Central memory CD4-positive, alpha-beta T cell (primary cell): ENCODE results near the gene SLC29A3.
"Not testable (repeated sequence)": the region's sequence is repeated elsewhere in the genome, so short reads cannot be mapped to it uniquely, and the experiment has no call there.

Source experiments
- DNase-seq: peaks from one replicate; pipeline ENCODE4 v3.0.0; 2022

Gene SLC29A3

DNA sequence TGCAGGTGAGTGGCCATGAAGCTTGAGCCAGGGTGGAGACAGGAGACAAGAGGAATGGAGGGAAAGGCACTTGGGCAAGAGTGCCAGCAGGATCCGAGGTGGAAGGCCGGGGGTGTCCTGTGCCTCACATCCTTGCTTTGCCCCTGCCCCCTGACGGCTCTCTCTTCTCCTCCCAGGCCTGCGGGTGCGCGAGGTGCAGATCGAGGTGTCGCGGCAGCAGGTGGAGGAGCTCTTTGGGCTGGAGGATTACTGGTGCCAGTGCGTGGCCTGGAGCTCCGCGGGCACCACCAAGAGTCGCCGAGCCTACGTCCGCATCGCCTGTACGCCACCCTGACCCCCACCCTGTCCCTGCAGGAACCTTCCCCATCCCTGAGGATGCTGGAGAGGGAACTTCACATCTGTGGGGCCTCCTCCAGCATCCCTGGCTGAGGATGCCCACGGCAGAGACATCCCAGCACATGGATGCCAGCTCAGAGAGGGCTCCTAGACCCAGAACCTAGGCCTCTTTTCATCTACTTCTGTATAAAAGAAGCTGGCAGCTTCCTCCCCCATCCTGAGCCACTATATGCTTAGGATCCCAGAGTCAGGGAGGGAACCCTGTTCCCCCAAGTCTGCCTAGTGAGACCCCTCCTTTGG is 34.4 kb upstream of the SLC29A3 start:
- no peak for DNase-seq

GRCh38 chr10:71285180-71285545 is 33.9 kb upstream of the SLC29A3 start:
- DNase-seq: no peak

DNA sequence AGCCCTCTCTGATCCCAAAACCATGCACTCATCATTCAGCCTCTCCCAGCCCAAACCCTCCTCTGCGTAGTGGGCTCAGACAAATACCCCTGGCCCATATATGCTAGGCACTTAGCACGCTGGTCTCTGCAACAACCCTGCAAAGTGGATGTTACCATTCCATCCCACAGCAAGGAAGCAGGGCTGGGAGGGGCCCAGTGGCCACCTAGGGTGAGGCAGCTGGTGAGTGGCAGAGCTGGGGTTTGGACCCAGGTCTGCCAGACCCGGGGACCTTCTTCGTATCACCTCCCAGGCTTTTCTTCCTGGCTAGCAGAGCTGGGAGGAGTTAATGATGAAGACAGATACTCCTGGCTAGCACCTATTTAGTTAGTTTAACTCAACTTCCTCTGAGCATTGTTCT is 33.1 kb upstream of the SLC29A3 start:
- DNase-seq: no peak

- no peak for DNase-seq
These were observed 32.4 kb upstream of the SLC29A3 start for GRCh38 chr10:71286521-71287294.

GRCh38 chr10:71287456-71287855 is 31.6 kb upstream of the SLC29A3 start:
- DNase-seq: no peak

GRCh38 chr10:71288461-71288860 is 30.6 kb upstream of the SLC29A3 start:
- DNase-seq: no peak

DNA sequence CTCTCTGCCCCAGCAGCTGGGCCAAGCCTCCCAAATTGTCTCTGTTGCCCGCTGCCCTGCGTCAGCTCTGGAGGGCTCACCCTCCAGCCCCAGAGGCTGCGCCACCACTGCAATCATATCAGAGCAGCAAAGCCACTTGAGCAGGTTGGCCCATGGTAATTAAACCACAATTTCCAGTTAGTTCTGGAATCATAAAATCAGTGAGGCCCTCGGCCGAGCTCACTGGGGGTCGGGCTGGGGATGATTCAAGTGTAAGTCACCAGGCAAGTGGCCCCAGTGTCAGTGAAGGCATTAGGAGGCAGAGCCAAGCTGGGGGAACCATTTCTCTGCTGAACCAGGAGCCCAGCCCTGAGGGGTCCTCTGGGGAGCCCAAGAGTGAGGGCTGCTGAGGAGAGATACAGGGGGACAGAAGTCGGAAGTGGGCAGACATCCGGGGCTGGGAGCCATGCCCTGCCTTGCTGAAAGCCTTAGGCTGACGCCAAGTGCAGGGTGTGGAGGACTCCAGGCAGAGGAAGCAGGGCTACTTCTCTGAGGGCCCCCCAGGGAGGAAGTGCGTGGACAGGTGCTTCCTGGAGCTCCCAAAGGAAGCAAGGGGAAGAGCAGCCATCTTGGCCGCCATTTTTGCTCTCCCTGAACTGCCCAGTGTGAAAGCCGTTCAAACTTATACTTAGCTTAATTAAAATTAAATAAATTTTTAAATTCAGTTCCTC is 29.5 kb upstream of the SLC29A3 start:
- no peak for DNase-seq

DNA sequence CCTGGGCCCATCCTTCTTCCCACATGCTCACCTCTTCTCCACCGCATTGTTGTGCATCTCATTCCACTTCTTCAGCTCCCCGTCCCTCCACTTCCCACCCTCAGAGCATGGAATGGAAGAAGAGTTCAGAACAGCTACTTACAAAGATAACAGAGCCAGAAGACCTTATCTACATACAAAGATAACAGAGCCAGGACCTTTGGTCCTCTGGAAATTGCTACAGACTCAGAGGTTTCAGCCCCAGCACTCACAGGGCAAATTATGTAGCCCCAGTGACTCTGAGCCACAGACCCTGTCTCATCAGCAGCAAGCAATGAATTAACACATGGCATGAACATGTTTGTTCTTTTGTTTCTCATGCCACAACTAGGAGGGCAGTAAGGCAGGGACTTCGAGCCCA is 28.7 kb upstream of the SLC29A3 start:
- no peak for DNase-seq

DNA sequence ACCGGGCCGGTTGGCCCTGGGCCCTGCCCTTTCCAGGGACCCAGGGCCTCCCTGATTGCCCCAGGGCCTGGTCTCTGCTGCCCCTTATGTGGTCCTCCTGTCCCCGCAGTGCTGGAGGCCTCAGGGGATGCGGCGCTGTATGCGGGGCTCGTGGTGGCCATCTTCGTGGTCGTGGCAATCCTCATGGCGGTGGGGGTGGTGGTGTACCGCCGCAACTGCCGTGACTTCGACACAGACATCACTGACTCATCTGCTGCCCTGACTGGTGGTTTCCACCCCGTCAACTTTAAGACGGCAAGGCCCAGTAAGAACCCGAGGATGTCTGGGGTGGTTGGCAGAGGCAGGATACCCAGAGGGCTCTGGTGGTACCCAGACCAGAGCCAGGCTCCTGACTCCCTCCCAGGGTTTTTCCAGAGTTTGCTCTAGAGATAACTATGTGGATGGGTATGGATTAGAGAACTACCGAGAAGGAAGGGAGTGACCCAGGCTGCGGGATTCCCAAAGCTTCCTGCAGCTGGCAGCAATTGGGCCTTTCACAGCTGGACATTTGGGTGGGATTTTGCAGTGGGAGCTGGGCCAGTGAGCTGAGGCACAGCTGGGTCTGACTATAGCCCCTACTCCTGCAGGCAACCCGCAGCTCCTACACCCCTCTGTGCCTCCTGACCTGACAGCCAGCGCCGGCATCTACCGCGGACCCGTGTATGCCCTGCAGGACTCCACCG is 28.1 kb upstream of the SLC29A3 start:
- no peak for DNase-seq

DNA sequence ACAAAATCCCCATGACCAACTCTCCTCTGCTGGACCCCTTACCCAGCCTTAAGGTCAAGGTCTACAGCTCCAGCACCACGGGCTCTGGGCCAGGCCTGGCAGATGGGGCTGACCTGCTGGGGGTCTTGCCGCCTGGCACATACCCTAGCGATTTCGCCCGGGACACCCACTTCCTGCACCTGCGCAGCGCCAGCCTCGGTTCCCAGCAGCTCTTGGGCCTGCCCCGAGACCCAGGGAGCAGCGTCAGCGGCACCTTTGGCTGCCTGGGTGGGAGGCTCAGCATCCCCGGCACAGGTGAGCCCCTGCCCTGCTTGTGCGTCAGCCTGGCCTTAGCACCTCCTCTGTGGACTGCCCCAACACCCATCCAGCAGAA is 27.5 kb upstream of the SLC29A3 start:
- no peak for DNase-seq

GRCh38 chr10:71292624-71293445 is 26.2 kb upstream of the SLC29A3 start:
- DNase-seq: no peak

DNA sequence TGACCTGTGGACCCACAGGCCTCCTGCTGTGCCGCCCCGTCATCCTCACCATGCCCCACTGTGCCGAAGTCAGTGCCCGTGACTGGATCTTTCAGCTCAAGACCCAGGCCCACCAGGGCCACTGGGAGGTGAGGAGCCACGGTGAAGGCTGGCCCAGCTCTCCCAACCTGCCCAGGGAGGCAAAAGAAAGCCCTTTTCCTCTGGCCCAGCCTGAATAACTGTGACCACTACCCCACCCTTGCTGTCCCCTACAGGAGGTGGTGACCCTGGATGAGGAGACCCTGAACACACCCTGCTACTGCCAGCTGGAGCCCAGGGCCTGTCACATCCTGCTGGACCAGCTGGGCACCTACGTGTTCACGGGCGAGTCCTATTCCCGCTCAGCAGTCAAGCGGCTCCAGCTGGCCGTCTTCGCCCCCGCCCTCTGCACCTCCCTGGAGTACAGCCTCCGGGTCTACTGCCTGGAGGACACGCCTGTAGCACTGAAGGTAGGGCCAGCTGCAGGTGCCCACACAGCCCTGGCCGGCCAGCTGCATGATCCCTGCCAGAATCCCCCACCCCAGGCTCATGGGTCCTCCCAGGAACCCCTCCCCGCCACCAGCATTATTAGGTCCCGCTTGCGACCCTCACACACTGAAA is 25.5 kb upstream of the SLC29A3 start:
- no peak for DNase-seq

GRCh38 chr10:71294091-71294561 is 24.9 kb upstream of the SLC29A3 start:
- DNase-seq: no peak

- DNase-seq: no peak
These were observed 24.2 kb upstream of the SLC29A3 start for GRCh38 chr10:71294856-71295255.

DNA sequence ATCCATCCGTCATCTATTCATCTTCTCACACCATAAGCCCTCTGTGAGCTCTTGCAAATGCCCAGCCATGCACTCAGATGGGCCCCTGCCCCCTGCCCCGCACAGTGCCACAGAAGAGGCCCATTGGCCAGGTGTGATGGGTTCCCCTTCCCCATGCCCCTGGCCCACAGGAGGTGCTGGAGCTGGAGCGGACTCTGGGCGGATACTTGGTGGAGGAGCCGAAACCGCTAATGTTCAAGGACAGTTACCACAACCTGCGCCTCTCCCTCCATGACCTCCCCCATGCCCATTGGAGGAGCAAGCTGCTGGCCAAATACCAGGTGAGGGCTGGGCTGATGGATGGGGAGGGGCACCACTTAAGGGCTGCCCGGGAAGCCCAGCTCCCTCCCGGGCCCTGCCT is 23.4 kb upstream of the SLC29A3 start:
- DNase-seq: no peak

- DNase-seq: no peak
These were observed 23.0 kb upstream of the SLC29A3 start for GRCh38 chr10:71296086-71296485.

DNA sequence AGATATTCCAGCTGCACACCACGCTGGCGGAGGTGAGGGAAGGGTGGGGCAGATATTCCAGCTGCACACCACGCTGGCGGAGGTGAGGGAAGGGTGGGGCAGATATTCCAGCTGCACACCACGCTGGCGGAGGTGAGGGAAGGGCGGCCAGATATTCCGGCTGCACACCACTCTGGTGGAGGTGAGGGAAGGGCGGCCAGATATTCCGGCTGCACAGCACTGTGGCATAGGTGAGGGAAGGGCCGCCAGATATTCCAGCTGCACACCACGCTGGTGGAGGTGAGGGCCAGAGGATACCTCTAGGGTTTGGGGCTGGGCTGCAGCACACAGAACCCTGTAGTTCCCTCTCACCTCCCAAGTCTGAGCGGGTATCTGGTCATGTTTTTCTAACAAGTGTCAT is 22.2 kb upstream of the SLC29A3 start:
- not testable (repeated sequence) for DNase-seq

- no peak for DNase-seq
These were observed 21.7 kb upstream of the SLC29A3 start for GRCh38 chr10:71297343-71297742.

- DNase-seq: no peak
These were observed 19.8 kb upstream of the SLC29A3 start for GRCh38 chr10:71299071-71299785.

DNA sequence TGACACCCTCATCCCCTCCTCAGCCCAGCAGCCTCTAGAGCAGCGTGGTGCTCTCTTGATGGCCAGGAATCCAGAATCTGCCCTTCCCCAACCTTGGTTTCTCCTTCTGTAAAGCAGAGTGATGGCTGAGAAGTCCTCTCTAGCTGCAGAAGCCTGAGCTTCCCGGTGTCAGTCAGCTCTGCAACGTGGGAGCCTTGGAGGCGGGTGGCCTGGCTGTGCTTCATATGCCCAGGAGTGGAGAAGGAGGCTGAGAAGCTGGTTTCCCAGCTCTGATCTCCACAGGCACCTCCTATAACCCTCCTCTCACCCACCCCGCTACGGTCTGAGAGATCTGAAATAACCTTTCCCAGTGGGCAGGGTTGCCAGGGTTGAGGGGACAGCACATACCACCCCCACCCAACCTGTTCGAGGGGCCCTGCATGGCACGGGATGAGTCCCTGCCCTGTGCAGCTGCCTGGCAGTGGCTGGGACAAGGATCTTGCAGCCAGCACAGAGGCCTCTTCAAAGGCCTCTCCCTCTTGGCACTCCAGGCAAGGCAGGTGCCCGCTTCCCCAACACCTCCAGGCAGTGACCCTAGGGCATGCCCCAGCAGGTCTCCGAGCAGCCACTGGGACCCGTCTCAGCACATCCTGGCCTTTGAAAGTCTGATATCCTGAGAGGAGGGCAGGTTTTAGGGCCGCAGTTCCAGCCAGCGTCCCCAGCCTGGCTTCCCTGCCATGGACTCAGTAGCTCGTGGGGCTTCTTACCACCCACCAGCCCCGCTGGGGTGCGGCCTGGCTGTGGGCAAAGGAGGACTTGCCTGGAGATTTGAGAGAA is 18.3 kb upstream of the SLC29A3 start:
- no peak for DNase-seq
